Activated effector memory CD4-positive, alpha-beta T cell treated with anti-CD3 and anti-CD28 coated beads, Interleukin-2, amount 50 U/mL, for 16 hours (primary cell): ENCODE results near the gene LGALS4.
A peak's percentile ranks its signal among the peaks of the same experiment; 100 is the strongest.
"Not testable (repeated sequence)": the region's sequence is repeated elsewhere in the genome, so short reads cannot be mapped to it uniquely, and the experiment has no call there.

Source experiments
- DNase-seq: peaks from one replicate; pipeline ENCODE4 v3.0.0-alpha.2; 2020

LGALS4 gene

GRCh38 chr19:38792250-38793111 lies 20.3 kb downstream of the LGALS4 start:
- peak; percentile 69 for DNase-seq

GRCh38 chr19:38791451-38792064 lies 21.2 kb downstream of the LGALS4 start:
- DNase-seq: not testable (repeated sequence)

- not testable (repeated sequence) for DNase-seq
These were observed 22.0 kb downstream of the LGALS4 start for GRCh38 chr19:38790507-38791403.

- DNase-seq: no peak
These were observed 24.1 kb downstream of the LGALS4 start, which contains the start of gene LGALS7B for GRCh38 chr19:38788478-38789243. TSS of gene LGALS7B (plus strand) at chr19:38789200. CDS start at chr19:38789227, 27 bp downstream.

- no peak for DNase-seq
These were observed 26.0 kb downstream of the LGALS4 start for GRCh38 chr19:38786572-38787265.

GRCh38 chr19:38786061-38786460 lies 26.7 kb downstream of the LGALS4 start:
- DNase-seq: not testable (repeated sequence)

- no peak for DNase-seq
These were observed 27.5 kb downstream of the LGALS4 start for GRCh38 chr19:38785187-38785699.

GRCh38 chr19:38784224-38784623 lies 28.5 kb downstream of the LGALS4 start:
- no peak for DNase-seq

- not testable (repeated sequence) for DNase-seq
These were observed 30.5 kb downstream of the LGALS4 start for GRCh38 chr19:38782212-38782611.

- no peak for DNase-seq
These were observed 31.7 kb downstream of the LGALS4 start for GRCh38 chr19:38781058-38781457.

GRCh38 chr19:38780443-38780842 lies 32.3 kb downstream of the LGALS4 start:
- DNase-seq: no peak

GRCh38 chr19:38778733-38779132 lies 34.0 kb downstream of the LGALS4 start:
- DNase-seq: no peak

- DNase-seq: no peak
These were observed 38.4 kb downstream of the LGALS4 start for GRCh38 chr19:38774181-38774950.

GRCh38 chr19:38773469-38774177 lies 39.1 kb downstream of the LGALS4 start, which contains the start of gene LGALS7:
TSS of gene LGALS7 (minus strand) at chr19:38773517. CDS start at chr19:38773492, 25 bp downstream.
- DNase-seq: no peak

- DNase-seq: not testable (repeated sequence)
These were observed 41.2 kb downstream of the LGALS4 start for GRCh38 chr19:38771569-38771968.

- DNase-seq: not testable (repeated sequence)
These were observed 41.8 kb downstream of the LGALS4 start for GRCh38 chr19:38770949-38771275.

GRCh38 chr19:38770228-38770948 lies 42.4 kb downstream of the LGALS4 start:
- not testable (repeated sequence) for DNase-seq

GRCh38 chr19:38769635-38770211 lies 43.0 kb downstream of the LGALS4 start:
- peak; percentile 97 for DNase-seq
